Stimulated activated CD4-positive, alpha-beta T cell treated with anti-CD3 and anti-CD28 coated beads, Interleukin-12 subunit alpha, Interleukin-12 subunit beta, amount 100 ng/mL, for 4 hours (primary cell): ENCODE data around the gene DPP6.

Experiments used
- DNase-seq: peaks from one replicate; pipeline ENCODE4 v3.0.0-alpha.2; 2020

Gene DPP6

DNA sequence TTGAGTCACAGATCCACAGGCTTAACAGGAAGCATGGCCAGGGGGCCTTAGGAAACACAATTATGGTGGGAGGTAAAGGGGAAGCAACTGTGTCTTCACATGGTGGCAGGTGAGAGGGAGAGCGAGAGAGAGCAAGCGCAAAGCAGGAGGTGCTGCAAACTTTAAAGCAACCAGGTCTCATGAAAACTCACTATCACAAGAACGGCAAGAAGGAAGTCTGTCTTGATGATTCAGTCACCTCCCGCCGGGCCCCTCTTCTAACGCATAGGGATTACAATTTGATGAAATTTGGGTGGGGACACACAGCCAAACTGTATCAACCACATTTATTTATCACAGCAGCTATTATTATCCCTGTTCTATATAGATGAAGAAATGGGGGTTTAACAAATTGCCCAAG lies 201.6 kb downstream of the DPP6 start:
- DNase-seq = no peak

GRCh38 chr7:154255324-154255723 lies 203.1 kb downstream of the DPP6 start:
- no peak for DNase-seq

- DNase-seq = no peak
Measured at GRCh38 chr7:154256150-154256549, 204.0 kb downstream of the DPP6 start.

DNA sequence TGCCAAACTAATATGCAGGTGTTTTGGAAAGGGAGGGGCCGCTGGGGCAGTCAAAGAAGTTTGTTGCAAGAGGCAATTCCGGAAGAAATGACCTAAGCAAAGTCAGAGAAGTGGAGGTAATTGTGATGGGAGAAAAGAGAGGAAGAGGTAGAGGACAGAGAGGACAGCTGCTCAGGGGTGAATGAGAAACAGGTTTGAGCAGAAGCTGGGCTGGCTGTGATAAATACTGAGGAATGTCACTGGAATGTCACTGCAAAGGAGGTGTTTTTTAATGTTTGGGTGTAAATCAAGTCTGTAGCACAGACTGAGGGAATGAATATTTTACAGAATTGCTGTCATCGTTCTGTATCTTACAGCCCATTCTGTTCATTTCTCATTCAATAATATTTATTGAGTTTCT lies 207.2 kb downstream of the DPP6 start:
- DNase-seq = no peak

GRCh38 chr7:154287356-154287755 lies 235.2 kb downstream of the DPP6 start:
- DNase-seq = no peak

- no peak for DNase-seq
Measured at GRCh38 chr7:154289119-154289518, 236.9 kb downstream of the DPP6 start.

DNA sequence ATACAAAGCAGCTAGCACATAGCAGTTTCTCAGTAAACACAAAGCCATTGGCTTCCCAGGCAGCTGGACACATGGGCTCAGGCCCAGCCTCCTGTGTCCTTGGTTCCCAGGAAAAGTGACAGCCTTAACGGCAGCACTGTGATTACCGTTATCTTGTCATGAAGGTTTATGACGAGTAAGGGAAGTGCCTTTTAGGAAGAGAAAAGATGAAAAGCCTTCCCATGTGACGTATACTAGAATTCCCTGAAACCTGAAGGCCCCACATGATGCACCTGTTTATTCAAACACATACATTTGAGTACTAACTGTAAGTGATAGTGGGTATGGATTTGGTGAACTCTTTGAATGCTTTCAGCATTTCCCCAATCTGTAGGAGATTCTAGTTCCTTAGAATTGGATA lies 244.2 kb downstream of the DPP6 start:
- no peak for DNase-seq

GRCh38 chr7:154299736-154300135 lies 247.5 kb downstream of the DPP6 start:
- DNase-seq = no peak

DNA sequence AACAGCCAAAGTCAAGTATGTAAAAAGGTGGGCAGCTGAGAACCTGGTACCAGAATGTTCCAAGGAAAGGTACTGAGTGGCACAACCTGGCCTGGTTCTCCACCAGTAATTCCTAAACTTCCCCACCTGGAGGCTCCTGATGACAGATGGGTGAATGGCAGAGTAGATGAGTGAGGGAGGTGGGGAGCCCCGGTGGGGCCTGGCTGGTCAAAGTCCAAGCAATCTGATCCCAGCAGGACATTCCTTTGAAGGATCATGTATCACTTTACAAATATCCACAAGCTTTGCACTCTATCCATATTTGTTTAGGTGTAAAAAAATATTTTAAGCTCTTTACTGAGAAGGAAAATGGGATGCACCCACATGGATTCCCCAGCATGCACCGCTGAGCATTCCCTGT lies 250.2 kb downstream of the DPP6 start:
- no peak for DNase-seq

DNA sequence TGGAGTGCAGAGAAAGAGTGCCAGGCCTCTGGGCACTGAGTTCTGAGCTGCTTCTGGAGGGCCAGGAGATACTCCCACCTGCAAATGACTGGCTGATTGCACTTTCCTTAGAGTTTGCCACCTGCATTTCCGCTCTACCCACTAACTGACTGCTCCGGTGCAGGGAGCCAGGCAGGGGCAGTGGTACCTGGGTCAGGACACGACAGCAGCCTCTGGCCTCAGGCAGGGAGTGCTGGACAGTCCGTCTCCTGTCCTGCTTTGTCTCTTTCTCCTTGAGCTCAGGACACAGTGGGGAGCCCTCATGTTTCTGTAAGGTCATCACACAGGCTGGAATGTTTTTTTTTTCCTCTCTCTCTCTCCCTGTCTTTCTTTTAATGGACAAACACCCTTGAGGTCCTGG lies 252.0 kb downstream of the DPP6 start:
- DNase-seq = no peak

DNA sequence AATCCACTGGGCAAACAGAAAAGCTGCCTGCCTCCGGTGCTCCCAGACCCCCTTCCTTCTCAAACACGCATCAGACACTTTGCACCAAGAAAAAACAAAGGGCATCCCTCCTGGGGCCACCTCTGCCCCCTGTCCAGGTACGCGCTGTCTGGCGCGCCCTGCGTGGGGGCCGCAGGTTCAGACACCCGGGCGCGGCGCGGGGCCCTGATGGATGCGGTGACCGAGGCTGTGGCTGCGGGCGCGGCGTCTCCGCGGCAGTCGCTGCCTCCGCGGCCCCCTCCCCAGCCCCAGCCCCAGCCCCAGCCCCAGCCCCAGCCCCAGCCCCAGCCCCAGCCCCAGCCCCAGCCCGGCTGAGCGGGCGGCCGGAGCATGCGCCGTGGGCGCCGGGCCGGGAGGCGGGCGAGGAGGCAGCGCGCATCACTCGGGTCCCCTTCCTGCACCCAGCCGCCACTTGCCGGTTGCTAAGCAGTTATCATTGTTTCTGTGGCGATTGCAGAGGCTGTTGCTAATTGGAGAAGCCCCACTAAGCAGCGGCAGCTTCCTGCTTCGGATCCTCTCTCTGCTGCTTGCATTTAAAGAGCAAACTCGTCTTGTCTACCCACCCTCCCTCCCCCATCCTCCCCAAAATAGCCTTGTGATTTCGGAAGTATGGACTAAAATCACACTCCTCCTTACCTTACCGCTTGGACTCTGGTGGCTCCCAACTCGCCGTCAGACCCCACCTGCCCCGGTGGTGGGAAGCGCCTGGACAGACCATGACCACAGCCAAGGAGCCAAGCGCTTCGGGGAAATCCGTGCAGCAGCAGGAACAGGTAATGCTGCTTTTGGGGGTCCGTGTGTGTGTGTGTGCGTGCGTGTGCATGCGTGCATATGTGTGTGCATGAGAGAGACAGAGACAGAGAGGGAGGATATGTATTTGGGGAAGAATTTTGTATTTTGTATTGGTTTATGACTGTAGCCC lies 252.8 kb downstream of the DPP6 start:
- no peak for DNase-seq

DNA sequence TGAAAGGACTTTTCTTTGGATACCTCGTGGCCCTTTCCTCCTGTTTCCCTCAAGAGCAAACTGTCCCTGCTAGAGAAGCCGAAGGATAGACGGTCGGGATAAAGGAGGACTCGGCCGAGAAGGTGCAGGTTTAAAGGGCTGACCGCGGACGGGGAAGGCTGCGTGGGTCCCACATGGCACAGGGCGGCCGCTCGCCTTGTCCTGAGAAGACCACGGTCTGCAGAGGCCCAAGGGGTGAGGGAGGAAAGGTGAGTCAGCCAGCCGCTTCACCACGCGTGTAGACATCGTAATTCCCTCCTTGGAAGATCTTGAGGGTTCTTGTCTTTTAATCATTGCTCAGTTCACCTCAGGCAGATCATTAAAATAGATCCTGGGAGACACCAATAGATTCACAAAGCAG lies 253.8 kb downstream of the DPP6 start:
- no peak for DNase-seq

- no peak for DNase-seq
Measured at GRCh38 chr7:154308928-154309327, 256.7 kb downstream of the DPP6 start.

- DNase-seq = no peak
Measured at GRCh38 chr7:154310114-154310513, 257.9 kb downstream of the DPP6 start.

- no peak for DNase-seq
Measured at GRCh38 chr7:154324196-154324595, 272.0 kb downstream of the DPP6 start.

DNA sequence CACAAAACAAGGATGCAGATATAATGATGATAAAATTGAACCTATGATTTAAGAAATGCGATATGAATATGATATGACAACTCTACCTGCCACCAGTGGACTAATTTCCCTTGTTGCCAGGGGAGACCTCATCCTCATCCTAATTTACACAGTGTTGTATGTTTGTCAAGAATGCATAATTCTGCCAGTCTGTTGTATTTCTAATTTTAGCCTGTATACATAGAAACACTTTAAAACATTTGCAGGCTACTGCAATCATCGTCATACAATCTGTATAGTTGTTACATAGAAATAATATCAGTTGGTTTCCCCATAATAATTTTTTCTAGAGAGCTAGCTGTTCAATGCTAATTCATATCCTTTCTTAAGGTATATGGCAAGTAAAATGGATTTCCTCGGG lies 274.2 kb downstream of the DPP6 start:
- DNase-seq = no peak

DNA sequence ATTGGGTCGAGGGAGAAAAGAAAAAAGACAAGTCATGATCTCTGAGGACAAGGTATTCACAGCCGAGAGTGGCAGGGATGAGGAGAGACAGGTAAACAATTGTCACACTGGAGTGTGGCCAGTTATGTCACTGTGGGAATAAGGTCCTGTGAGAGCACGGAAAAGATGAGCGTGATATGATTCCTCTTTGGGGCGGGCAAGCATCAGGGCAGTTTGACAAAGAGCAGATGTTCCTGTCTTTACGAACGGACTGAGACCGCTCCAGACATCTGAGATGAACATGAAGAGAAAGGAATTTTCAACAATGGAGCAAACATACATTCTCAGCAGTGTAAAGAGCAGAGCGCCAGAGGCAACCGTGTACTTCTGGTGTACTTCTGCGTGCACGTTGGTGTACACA lies 278.1 kb downstream of the DPP6 start:
- DNase-seq = no peak

DNA sequence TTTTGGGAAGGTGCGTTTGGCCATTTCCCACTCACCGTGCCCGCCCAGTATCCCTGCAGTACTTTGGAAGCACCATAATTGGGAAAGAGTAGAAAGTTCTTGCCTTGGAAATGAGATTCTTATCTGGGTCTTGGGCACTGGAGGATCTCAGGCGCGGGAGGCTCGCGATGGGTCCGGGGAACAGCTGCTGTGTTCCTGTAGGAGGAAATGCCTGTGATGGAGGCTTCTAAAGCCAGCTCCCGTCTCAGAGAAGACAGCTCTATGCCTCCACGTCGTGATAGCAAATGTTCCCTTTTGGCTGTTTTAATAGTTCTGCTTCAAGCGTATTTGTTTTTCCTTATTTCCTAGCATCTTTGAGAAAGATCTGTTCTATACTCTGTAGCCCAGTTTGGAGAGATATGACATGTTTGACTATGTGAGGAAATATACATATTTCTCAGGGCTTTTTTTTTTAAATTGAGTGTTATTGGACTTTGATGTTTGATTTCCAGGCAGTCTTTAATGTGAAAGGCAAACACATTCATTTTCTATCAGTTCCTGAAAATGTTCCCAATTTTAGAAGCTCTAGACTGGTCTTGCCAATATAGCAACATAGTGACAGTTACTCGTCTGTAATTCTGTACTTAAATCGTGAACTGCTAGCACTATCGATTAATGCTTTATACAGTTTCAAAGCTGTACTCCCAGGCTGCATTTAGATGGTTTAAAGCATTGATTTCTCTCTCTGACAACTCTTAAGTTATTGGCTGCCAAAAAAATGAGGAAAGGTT lies 280.8 kb downstream of the DPP6 start:
- no peak for DNase-seq

- DNase-seq = no peak
Measured at GRCh38 chr7:154336295-154336694, 284.1 kb downstream of the DPP6 start.

DNA sequence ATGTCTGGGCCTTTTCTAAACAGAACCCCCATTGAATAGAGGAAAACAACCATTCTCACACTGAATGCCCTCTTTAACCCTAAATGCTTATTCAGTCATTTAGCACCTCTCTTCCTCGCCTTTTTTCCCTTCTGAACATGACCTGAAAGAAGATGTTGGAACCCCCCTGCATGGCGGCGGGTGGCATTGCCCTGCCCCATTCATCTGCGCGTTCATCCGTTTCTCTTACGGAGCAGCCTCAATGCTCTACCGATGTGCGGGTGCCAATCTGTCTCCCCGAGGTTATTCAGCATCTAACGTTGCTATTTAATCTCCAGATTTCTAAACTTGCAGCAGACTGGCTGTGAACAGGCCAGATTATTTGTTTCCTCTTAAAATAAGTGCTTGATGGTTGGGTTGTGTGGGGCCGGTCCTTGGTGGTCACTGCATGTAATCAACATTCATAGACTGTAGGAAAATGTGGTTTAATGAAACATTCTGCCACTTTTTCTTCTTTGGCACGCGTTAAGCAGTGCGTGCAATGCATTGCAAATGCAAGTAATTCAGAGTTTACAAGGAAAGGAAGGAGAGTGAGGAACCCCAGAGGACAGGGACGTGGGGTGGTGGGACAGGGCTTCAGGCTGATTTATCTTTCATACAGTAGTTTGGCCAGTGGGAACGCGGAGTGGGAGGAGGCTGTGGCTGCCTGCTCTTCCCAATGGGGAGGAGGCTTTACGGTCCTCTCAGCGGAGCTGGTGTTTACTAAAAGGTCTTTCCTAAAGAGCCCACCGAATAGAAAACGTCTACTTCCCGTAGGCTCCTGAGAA lies 286.7 kb downstream of the DPP6 start:
- no peak for DNase-seq

DNA sequence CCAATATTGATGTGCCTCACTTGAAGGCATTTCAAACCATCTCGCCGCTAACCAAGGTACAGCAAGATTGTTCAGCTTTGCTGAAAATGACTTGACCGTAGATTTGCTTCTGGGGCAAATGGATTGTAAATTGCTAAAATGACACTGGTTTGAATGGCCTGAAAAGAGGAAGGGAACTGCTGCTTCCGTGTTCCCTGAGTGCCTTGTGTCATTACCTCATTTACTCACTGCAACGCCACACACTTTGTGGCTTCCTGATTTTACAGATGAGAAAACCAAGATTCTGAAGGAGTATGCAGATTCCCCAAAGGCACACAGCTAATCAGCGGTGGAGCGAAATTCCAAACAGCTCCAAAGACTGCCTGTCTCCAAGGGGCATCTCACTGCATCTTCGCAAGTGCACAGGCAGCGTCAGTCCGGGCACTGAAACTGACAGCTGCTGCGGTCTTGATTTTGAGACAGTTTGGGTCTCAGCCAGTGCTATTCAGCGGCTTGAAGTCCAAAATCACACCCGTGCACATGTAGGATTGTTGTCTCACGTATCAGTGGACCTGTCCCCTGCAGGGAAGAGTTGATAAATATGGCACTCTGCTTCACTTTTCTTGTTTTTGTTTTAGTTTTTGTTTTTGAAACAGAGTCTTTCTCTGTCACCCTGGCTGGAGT lies 290.9 kb downstream of the DPP6 start:
- no peak for DNase-seq

DNA sequence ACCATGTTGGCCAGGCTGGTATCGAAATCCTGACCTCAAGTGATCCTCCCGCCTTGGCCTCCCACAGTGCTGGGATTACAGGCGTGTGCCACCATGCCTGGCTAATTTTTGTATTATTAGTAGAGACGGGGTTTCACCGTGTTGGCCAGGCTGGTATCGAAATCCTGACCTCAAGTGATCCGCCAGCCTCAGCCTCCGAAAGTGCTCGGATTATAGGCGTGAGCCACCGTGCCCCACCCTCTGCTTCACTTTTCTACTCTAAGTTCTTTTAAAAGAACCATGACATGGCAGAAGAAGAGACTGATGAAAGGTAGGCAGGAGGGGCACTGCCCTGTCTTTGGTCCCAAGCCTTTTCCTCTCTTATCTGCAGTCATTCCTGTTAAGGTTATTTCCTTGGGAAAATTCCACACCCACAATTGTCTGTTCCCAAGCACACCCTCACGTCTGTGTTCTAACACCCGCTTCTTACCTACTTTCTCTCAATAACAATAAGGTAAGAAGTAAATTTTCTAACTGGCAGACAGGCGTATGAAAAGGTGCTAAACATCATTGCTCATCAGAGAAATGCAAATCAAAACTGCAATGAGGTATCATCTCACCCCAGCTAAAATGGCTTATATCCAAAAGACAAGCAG lies 291.7 kb downstream of the DPP6 start:
- DNase-seq = no peak
